ENCODE data around the gene PREX1.

DNA sequence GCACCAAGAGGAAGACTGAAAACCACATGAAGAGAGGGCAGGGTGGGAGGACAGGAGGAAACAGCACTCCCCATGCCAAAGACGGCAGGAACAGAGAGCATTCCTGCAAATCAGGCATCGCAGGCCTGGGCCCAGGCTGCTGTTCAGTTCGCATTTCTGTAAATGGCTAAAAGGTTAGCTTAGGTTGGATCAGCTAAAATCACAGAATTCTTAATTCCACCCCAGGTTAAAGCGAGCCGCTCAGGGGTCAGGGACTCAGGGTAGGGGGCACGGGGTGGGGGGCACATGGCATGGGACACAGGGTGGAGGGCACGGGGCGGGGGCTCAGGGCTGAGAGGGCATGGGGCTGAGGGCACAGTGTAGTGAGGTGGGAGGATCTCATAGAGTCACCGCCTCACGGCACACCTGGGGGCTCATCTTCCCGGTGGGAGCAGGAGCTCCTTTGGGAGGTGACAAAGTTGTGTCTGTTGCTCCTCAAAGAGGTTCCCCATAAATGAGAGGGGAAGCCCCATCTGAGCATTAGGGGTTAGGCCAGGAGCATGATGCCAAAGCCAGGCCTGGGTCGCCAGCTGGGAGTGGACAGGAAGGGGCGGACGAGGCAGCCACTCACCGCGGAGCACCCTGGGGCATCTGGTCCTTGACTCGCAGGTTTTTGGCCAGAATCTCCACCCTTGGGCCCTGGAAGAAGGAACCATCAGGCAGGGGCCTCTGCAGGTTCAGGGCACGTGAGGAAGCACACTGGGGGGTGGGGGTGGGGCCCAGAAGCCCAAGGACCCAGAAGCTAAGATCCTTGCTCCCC is 200.7 kb downstream of the PREX1 start:
- TF ChIP-seq, protein P1, sequence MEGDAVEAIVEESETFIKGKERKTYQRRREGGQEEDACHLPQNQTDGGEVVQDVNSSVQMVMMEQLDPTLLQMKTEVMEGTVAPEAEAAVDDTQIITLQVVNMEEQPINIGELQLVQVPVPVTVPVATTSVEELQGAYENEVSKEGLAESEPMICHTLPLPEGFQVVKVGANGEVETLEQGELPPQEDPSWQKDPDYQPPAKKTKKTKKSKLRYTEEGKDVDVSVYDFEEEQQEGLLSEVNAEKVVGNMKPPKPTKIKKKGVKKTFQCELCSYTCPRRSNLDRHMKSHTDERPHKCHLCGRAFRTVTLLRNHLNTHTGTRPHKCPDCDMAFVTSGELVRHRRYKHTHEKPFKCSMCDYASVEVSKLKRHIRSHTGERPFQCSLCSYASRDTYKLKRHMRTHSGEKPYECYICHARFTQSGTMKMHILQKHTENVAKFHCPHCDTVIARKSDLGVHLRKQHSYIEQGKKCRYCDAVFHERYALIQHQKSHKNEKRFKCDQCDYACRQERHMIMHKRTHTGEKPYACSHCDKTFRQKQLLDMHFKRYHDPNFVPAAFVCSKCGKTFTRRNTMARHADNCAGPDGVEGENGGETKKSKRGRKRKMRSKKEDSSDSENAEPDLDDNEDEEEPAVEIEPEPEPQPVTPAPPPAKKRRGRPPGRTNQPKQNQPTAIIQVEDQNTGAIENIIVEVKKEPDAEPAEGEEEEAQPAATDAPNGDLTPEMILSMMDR (conservative IDR thresholded peaks at IDR 0.05; ENCODE audit: low read length): no peak
- TF ChIP-seq EZH2phosphoT487 (IDR thresholded peaks at IDR 0.05; ENCODE audit: borderline replicate concordance, low read depth, low read length): no peak

Data from OCI-LY7 (cell line).